Activated T-cell treated with anti-CD3 and anti-CD28 coated beads for 4 hours (primary cell): ENCODE results near the gene TESK2.

ENCODE experiments used
- DNase-seq: peaks from one replicate; pipeline ENCODE4 v3.0.0-alpha.2; 2020

Gene TESK2

GRCh38 chr1:45331436-45332345 lies 159.3 kb downstream of the TESK2 start:
- no peak for DNase-seq

GRCh38 chr1:45329445-45329844 lies 161.5 kb downstream of the TESK2 start:
- no peak for DNase-seq

GRCh38 chr1:45328680-45329079 lies 162.3 kb downstream of the TESK2 start:
- no peak for DNase-seq

- DNase-seq, result no peak
Observed at GRCh38 chr1:45327644-45328515, 163.1 kb downstream of the TESK2 start.

- peak; percentile 59 for DNase-seq
Observed at GRCh38 chr1:45326627-45327623, 164.0 kb downstream of the TESK2 start, which contains the start of gene HPDL. Gene HPDL, plus strand, starts transcription at chr1:45326895. Its CDS starts 254 bp downstream, at chr1:45327149.

GRCh38 chr1:45325851-45326506 lies 165.0 kb downstream of the TESK2 start:
- no peak for DNase-seq

GRCh38 chr1:45322486-45323040 lies 168.4 kb downstream of the TESK2 start:
- no peak for DNase-seq

- DNase-seq, result no peak
Observed at GRCh38 chr1:45321444-45321843, 169.5 kb downstream of the TESK2 start.

GRCh38 chr1:45319761-45320160 lies 171.2 kb downstream of the TESK2 start:
- no peak for DNase-seq

- no peak for DNase-seq
Observed at GRCh38 chr1:45317166-45317565, 173.8 kb downstream of the TESK2 start.

GRCh38 chr1:45314266-45314665 lies 176.7 kb downstream of the TESK2 start:
- DNase-seq, result no peak

- no peak for DNase-seq
Observed at GRCh38 chr1:45306905-45307304, 184.1 kb downstream of the TESK2 start.

- DNase-seq, result no peak
Observed at GRCh38 chr1:45306319-45306718, 184.6 kb downstream of the TESK2 start.

GRCh38 chr1:45305231-45305630 lies 185.7 kb downstream of the TESK2 start:
- no peak for DNase-seq

GRCh38 chr1:45304311-45305081 lies 186.5 kb downstream of the TESK2 start:
- no peak for DNase-seq

- peak; percentile 99 for DNase-seq
Observed at GRCh38 chr1:45303520-45304310, 187.2 kb downstream of the TESK2 start.

- no peak for DNase-seq
Observed at GRCh38 chr1:45302505-45303150, 188.3 kb downstream of the TESK2 start.

- DNase-seq, result no peak
Observed at GRCh38 chr1:45300669-45300997, 190.3 kb downstream of the TESK2 start.

- peak; percentile 22 for DNase-seq
Observed at GRCh38 chr1:45299981-45300668, 190.8 kb downstream of the TESK2 start.
